GM12878 (cell line): ENCODE results near the gene ARL4D. TPM values are rescaled to one million over a fixed set of nuclear protein-coding genes. Genes with fewer than 3 reads are reported as not detected.
A peak's percentile ranks its signal among the peaks of the same experiment; 100 is the strongest.

Experiments used
- ATF3 ChIP-seq: IDR thresholded peaks from 2 replicates; pipeline ENCODE4 v1.6.1; 2011; ENCODE audit warnings: low read depth, mild to moderate bottlenecking, low read length, moderate library complexity, borderline replicate concordance; ENCODE audit errors: extremely low read depth
- ATF7 ChIP-seq: fragments of 450-650 bp; IDR thresholded peaks from 2 replicates; pipeline ENCODE4 v1.6.1; 2016; ENCODE audit warnings: low read depth, mild to moderate bottlenecking
- BCL3 ChIP-seq: IDR thresholded peaks from 2 replicates; pipeline ENCODE4 v1.6.1; 2011; ENCODE audit warnings: borderline replicate concordance, low read depth, mild to moderate bottlenecking, moderate library complexity, low read length; ENCODE audit not compliant: insufficient read depth, poor library complexity, severe bottlenecking
- BCLAF1 ChIP-seq: fragments of 450-650 bp; IDR thresholded peaks from 2 replicates; pipeline ENCODE4 v1.6.1; 2017; ENCODE audit warnings: antibody characterized with exemption, mild to moderate bottlenecking, moderate library complexity
- CEBPB ChIP-seq, 2 experiments: fragments of 150-350 bp in 1 of 2; IDR thresholded peaks; 2 replicates each; pipeline ENCODE4 v1.6.1; 2012 to 2014; ENCODE audit warnings: low read depth in 2 of 2, low read length in 2 of 2, borderline replicate concordance in 1 of 2, inconsistent platforms in 1 of 2
- CHD2 ChIP-seq: IDR thresholded peaks from 2 replicates; pipeline ENCODE4 v1.6.1; 2011; ENCODE audit warnings: low read depth, low read length, improper control_type of control experiment, borderline replicate concordance
- CREM ChIP-seq: IDR thresholded peaks from 2 replicates; pipeline ENCODE4 v1.6.1; 2014; ENCODE audit warnings: antibody characterized with exemption, low read depth
- GABPA ChIP-seq: IDR thresholded peaks from 2 replicates; pipeline ENCODE4 v1.6.1; 2014; ENCODE audit warnings: antibody characterized with exemption, low read depth, mild to moderate bottlenecking, inconsistent platforms
- HDAC6 ChIP-seq: fragments of 200-600 bp; sonication (generic); IDR thresholded peaks from one replicate; pipeline ENCODE4 v1.8.0; 2017; ENCODE audit warnings: antibody characterized with exemption; ENCODE audit not compliant: unreplicated experiment
- IRF3 ChIP-seq: fragments of 450-650 bp; IDR thresholded peaks from 2 replicates; pipeline ENCODE4 v1.6.1; 2014; ENCODE audit warnings: mild to moderate bottlenecking
- NFXL1 ChIP-seq: fragments of 450-650 bp; IDR thresholded peaks from 2 replicates; pipeline ENCODE4 v1.6.1; 2017; ENCODE audit warnings: antibody characterized with exemption, mild to moderate bottlenecking, borderline replicate concordance
- NFYA ChIP-seq: IDR thresholded peaks from 2 replicates; pipeline ENCODE4 v1.6.1; 2011; ENCODE audit warnings: low read depth, mild to moderate bottlenecking, low read length, improper control_type of control experiment, borderline replicate concordance
- NR2C2 ChIP-seq: IDR thresholded peaks from 2 replicates; pipeline ENCODE4 v1.6.1; 2011; ENCODE audit warnings: borderline replicate concordance, low read depth; ENCODE audit not compliant: control insufficient read depth, insufficient read length
- NR2F1 ChIP-seq: fragments of 450-650 bp; conservative IDR thresholded peaks from 2 replicates; pipeline ENCODE4 v1.6.1; 2017; ENCODE audit warnings: mild to moderate bottlenecking
- SREBF1 ChIP-seq: IDR thresholded peaks from 2 replicates; pipeline ENCODE4 v1.6.1; 2012; ENCODE audit warnings: mild to moderate bottlenecking, low read length
- STAT1 ChIP-seq: fragments of 450-650 bp; conservative IDR thresholded peaks from 2 replicates; pipeline ENCODE4 v1.6.1; 2014; ENCODE audit warnings: antibody characterized with exemption, mild to moderate bottlenecking
- ZBTB4 ChIP-seq: fragments of 450-650 bp; formaldehyde crosslinking; IDR thresholded peaks from 2 replicates; pipeline ENCODE4 v1.4.0; 2022; ENCODE audit warnings: mild to moderate bottlenecking, moderate library complexity
- polyA plus RNA-seq, 11 experiments: library from polyadenylated mRNA; depleted of rRNA in 4 of 11; unstranded in 6 of 11; stranded (reverse) in 5 of 11; fragments of >200 nt; fragmentation: Nextera tagmentation in 4 of 11; fragmentation: Illumina TruSeq in 1 of 11; extraction: Ambion mirVana in 4 of 11; extraction: Trizol in 1 of 11; gene quantifications; 1 replicate in 1 of 11; 2 replicates in 10 of 11; pipeline versions ENCODE4 v1.2.1 to v1.2.3, GENCODE V29; 2011 to 2016; ENCODE audit warnings: inconsistent platforms in 2 of 11, missing spikeins in 2 of 11, low read depth in 1 of 11
- total RNA-seq, 4 experiments: library from RNA; depleted of rRNA in 3 of 4; stranded (reverse); fragments of >200 nt in 3 of 4; fragmentation: Illumina TruSeq in 1 of 4; extraction: Trizol in 1 of 4; gene quantifications; 2 replicates each; pipeline versions ENCODE4 v1.2.1 to v1.2.3, GENCODE V29; 2013 to 2021

Gene ARL4D
- total and polyA plus RNA-seq, 10 of the 15 experiments (the other 5 are each of a cell fraction or from before 2014, with no cell fraction given) = 0.10 to 1.5 (median 0.75) TPM

GRCh38 chr17:43367737-43368242, 31.0 kb upstream of the ARL4D start (continued):
- 0 out of 2 replicates have a peak, but pooled peaks have one; percentile 27 for TF ChIP-seq NR2F1
- peak; percentile 96; the same call in 1 of the 2 replicates for TF ChIP-seq STAT1
- TF ChIP-seq GABPA = peak; percentile 67
- peak; percentile 98 for TF ChIP-seq HDAC6
- TF ChIP-seq CREM = peak; percentile 86; the same call in 1 of the 2 replicates
- TF ChIP-seq NR2C2 = no peak
- TF ChIP-seq ATF7 = peak; percentile 80; the same call in 1 of the 2 replicates
- TF ChIP-seq SREBF1 = no peak
- TF ChIP-seq ATF3 = no peak
- no peak for TF ChIP-seq CHD2
- no peak for TF ChIP-seq NFYA
- TF ChIP-seq ZBTB4 (CRISPR knock-in tag) = peak; percentile 95
- no peak for TF ChIP-seq IRF3
- TF ChIP-seq NFXL1 = no peak
- TF ChIP-seq CEBPB (IDR thresholded peaks at IDR 0.05; ENCODE audit: borderline replicate concordance in 1 of 2, low read depth in 2 of 2, low read length in 2 of 2) = 0 out of 4 replicates have a peak, but pooled peaks of 1 of the 2 experiments have one; percentile 76
- peak; percentile 72; the same call in 1 of the 2 replicates for TF ChIP-seq BCLAF1
- TF ChIP-seq BCL3 = peak; percentile 87
